Mesothelial cell of epicardium (in vitro differentiated cells): ENCODE measurements around the gene RAPGEF1. TPM values are rescaled to one million over a fixed set of nuclear protein-coding genes. Genes with fewer than 3 reads are reported as not detected.

Experiments
- DNase-seq, 2 experiments: peaks; one replicate each; pipeline ENCODE4 v3.0.0; 2021; ENCODE audit warnings: low spot score in 2 of 2; ENCODE audit not compliant: unreplicated experiment in 2 of 2
- H3K27ac Mint-ChIP-seq: 2 replicates; pipeline ENCODE4 v1.8.0; 2021; ENCODE audit warnings: mixed read lengths
- H3K27me3 Mint-ChIP-seq: 2 replicates; pipeline ENCODE4 v1.8.0; 2021; ENCODE audit warnings: low read depth, mixed read lengths
- H3K36me3 Mint-ChIP-seq: 2 replicates; pipeline ENCODE4 v1.8.0; 2021; ENCODE audit warnings: mixed read lengths
- H3K4me1 Mint-ChIP-seq: 2 replicates; pipeline ENCODE4 v1.8.0; 2021; ENCODE audit warnings: mixed read lengths
- H3K4me3 Mint-ChIP-seq: 2 replicates; pipeline ENCODE4 v1.8.0; 2021; ENCODE audit warnings: mild to moderate bottlenecking, moderate library complexity, mixed read lengths
- H3K9me3 Mint-ChIP-seq: 2 replicates; pipeline ENCODE4 v1.8.0; 2021; ENCODE audit warnings: mixed read lengths
- total RNA-seq: library from RNA; stranded (reverse); gene quantifications from 3 replicates; pipeline ENCODE4 v1.2.1, GENCODE V29; 2021
- TF ChIP-seq, protein P1 (sequence below): fragments of 200-600 bp; sonication (generic); IDR thresholded peaks from one replicate; pipeline ENCODE4 v1.5.0; 2021; ENCODE audit warnings: antibody characterized with exemption; ENCODE audit not compliant: unreplicated experiment

Gene RAPGEF1
- total RNA-seq, 1 donor from 2014 or later = 50.4 TPM

DNA sequence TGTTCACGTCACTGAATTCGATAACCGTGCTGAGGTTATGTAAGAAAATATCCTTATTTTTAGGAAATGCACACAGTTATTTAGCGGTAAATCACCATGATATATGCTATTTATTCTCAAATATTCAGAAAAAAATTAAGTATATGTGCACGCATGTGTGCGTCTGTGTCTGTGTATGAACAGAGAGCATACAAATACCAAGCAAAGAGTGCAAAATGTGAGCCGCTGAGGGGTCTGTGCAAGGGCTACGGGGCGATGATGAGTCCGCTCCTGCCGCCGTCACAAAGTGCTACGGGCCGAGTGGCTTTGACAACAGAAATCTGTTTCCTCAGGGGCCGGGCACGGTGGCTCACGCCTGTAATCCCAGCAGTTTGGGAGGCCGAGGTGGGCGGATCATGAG, 201.9 kb downstream of the RAPGEF1 start:
- H3K36me3 Mint-ChIP-seq = no peaks in the 10 kb centered on the region
- peaks cover 7% of the 10 kb centered on the region for H3K9me3 Mint-ChIP-seq
- no peak overlapping the region for H3K27ac Mint-ChIP-seq
- H3K27me3 Mint-ChIP-seq = no peaks in the 10 kb centered on the region
- H3K4me3 Mint-ChIP-seq = no peak overlapping the region
- H3K4me1 Mint-ChIP-seq = no peaks in the 10 kb centered on the region
- TF ChIP-seq, protein P1, sequence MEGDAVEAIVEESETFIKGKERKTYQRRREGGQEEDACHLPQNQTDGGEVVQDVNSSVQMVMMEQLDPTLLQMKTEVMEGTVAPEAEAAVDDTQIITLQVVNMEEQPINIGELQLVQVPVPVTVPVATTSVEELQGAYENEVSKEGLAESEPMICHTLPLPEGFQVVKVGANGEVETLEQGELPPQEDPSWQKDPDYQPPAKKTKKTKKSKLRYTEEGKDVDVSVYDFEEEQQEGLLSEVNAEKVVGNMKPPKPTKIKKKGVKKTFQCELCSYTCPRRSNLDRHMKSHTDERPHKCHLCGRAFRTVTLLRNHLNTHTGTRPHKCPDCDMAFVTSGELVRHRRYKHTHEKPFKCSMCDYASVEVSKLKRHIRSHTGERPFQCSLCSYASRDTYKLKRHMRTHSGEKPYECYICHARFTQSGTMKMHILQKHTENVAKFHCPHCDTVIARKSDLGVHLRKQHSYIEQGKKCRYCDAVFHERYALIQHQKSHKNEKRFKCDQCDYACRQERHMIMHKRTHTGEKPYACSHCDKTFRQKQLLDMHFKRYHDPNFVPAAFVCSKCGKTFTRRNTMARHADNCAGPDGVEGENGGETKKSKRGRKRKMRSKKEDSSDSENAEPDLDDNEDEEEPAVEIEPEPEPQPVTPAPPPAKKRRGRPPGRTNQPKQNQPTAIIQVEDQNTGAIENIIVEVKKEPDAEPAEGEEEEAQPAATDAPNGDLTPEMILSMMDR = no peak
- DNase-seq = no peak

DNA sequence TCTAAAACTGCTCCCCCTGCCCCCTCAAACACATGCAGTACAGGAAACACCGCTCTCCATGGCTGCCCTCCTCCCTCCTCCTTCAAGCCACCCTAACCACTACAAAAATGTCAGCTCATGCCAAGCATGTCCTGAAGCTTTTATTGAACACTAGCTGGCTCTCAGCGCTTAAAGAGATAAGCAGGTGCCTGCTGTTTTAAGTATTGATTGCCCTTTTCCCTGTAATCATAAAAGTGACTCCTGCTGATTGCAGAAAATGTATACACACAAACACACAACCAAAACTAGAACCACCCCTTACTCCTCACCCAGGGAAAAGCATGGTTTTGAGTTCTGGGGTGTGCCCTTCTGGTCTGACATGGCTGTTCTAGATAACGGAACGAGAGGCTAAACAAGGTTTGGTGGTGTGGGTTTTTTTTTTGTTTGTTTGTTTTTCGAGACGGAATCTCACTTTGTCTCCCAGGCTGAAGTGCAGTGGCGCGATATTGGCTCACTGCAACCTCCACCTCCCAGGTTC, 205.1 kb downstream of the RAPGEF1 start:
- Mint-ChIP-seq H3K27ac (no peak overlapping the region), H3K27me3 (no peaks in the 10 kb centered on the region), H3K4me1 (peaks cover 6% of the 10 kb centered on the region), H3K9me3 (no peaks in the 10 kb centered on the region), H3K36me3 (no peaks in the 10 kb centered on the region), H3K4me3 (no peak overlapping the region)
- no peak for DNase-seq
- TF ChIP-seq, protein P1 = no peak

GRCh38 chr9:131530920-131531832, 208.7 kb downstream of the RAPGEF1 start, which contains the start of gene UCK1:
Gene UCK1, minus strand, starts transcription at chr9:131531263. Its CDS starts 89 bp downstream, at chr9:131531174.
- H3K4me3 Mint-ChIP-seq = peak within 1 kb of the TSS; percentile 80
- TF ChIP-seq, protein P1 = no peak
- peaks cover 7% of the 10 kb centered on the region for H3K4me1 Mint-ChIP-seq
- H3K27me3 Mint-ChIP-seq = no peaks in the 10 kb centered on the region
- no peaks in the 10 kb centered on the region for H3K9me3 Mint-ChIP-seq
- peaks cover 14% of the 10 kb centered on the region for H3K36me3 Mint-ChIP-seq
- H3K27ac Mint-ChIP-seq = peak within 1 kb of the TSS; percentile 67
- peak; percentile 75 to 78 for DNase-seq

GRCh38 chr9:131530546-131530919, 209.3 kb downstream of the RAPGEF1 start:
- Mint-ChIP-seq H3K9me3 (no peaks in the 10 kb centered on the region), H3K4me3 (peak overlapping the region; percentile 80), H3K4me1 (peaks cover 7% of the 10 kb centered on the region), H3K36me3 (peaks cover 15% of the 10 kb centered on the region), H3K27me3 (no peaks in the 10 kb centered on the region), H3K27ac (peak overlapping the region; percentile 67)
- TF ChIP-seq, protein P1 = no peak
- DNase-seq = peak in 1 of 2 experiments; percentile 61

DNA sequence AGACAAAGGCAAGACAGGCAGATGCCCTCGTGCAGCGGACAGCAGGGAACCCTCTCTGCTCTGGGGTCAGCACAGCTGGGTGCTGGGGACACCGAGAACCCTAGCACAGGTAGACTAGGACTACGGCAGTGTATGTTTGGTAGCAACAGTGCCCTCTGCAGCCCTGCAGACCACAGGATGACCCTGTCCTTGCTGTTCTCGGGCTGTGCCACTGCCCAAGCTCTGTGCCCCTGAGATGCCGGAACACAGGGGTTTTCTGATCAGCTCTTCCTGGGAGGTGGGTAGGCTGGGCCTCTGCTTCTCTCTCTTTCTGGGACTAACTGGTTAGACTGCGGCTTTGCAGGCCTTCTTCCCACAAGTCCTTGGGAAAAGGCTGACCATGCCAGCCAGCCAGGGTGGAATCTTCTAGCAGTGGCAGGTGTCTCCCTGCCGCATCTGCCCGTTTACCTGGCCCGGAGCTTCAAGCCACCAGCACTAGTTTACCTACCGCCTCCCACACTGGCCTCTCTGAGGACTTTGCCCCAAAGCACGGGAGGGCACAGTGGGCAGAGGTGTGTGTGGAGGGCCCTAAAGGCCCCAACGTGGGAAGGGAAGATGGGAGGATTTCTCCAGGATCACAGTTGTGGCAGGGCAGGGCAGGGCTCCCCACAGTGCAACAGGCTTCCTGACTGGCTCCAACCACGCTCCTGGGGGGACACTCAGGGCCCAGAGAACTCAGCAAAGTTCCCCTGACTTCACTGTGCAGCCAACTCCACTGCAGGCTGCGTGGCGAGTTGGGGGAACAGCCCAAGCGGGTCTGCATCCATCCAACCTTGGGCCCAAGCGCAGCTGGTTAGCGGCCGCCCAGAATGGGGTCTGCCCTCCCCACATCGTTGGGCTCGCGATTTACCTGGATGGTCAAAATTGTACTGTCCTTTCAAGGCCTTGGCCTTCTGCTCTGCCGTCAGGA, 210.0 kb downstream of the RAPGEF1 start:
- TF ChIP-seq, protein P1 = no peak
- no peaks in the 10 kb centered on the region for H3K27me3 Mint-ChIP-seq
- H3K4me1 Mint-ChIP-seq = peaks cover 7% of the 10 kb centered on the region
- no peaks in the 10 kb centered on the region for H3K9me3 Mint-ChIP-seq
- H3K4me3 Mint-ChIP-seq = peak overlapping the region; percentile 80
- peak overlapping the region; percentile 67 for H3K27ac Mint-ChIP-seq
- peaks cover 15% of the 10 kb centered on the region for H3K36me3 Mint-ChIP-seq
- DNase-seq = no peak
